HG03521 (cell line): Measurements from ENCODE around the gene LY9.
"Not testable (repeated sequence)": the region's sequence is repeated elsewhere in the genome, so short reads cannot be mapped to it uniquely, and the experiment has no call there.

Source experiments
- ATAC-seq: cut with Tn5 transposase; IDR thresholded peaks from one replicate; pipeline ENCODE4 v1.9.1; 2021; ENCODE audit warnings: mild to moderate bottlenecking, moderate library complexity; ENCODE audit not compliant: unreplicated experiment

Gene LY9

GRCh38 chr1:160774886-160775719 is 20.9 kb upstream of the LY9 start:
- ATAC-seq = no peak

GRCh38 chr1:160776178-160776577 is 19.8 kb upstream of the LY9 start:
- no peak for ATAC-seq

- no peak for ATAC-seq
Observed at GRCh38 chr1:160777486-160778089, 18.4 kb upstream of the LY9 start.

- no peak for ATAC-seq
Observed at GRCh38 chr1:160778976-160779375, 17.0 kb upstream of the LY9 start.

- no peak for ATAC-seq
Observed at GRCh38 chr1:160779626-160780397, 16.2 kb upstream of the LY9 start.

- no peak for ATAC-seq
Observed at GRCh38 chr1:160780398-160780755, 15.6 kb upstream of the LY9 start.

GRCh38 chr1:160781186-160781766 is 14.7 kb upstream of the LY9 start:
- no peak for ATAC-seq

GRCh38 chr1:160781914-160782689 is 13.9 kb upstream of the LY9 start:
- peak; percentile 62 for ATAC-seq

GRCh38 chr1:160782988-160783765 is 12.8 kb upstream of the LY9 start:
- not testable (repeated sequence) for ATAC-seq

- peak; percentile 18 for ATAC-seq
Observed at GRCh38 chr1:160789051-160789701, 6.8 kb upstream of the LY9 start.

GRCh38 chr1:160789702-160790611 is 6.0 kb upstream of the LY9 start:
- peak; percentile 91 for ATAC-seq

- ATAC-seq = no peak
Observed at GRCh38 chr1:160794376-160794775, 1.6 kb upstream of the LY9 start.

- ATAC-seq = no peak
Observed at GRCh38 chr1:160797271-160797709, 1.3 kb downstream of the LY9 start.

GRCh38 chr1:160797861-160798273 is 1.9 kb downstream of the LY9 start:
- ATAC-seq = no peak

GRCh38 chr1:160798439-160798838 is 2.5 kb downstream of the LY9 start:
- ATAC-seq = no peak

- ATAC-seq = no peak
Observed at GRCh38 chr1:160799641-160800040, 3.7 kb downstream of the LY9 start.

- no peak for ATAC-seq
Observed at GRCh38 chr1:160800142-160800541, 4.2 kb downstream of the LY9 start.
